ENCODE results near the gene GYS2. TPM values are rescaled to one million over a fixed set of nuclear protein-coding genes. Genes with fewer than 3 reads are reported as not detected.
"Not testable (repeated sequence)": the region's sequence is repeated elsewhere in the genome, so short reads cannot be mapped to it uniquely, and the experiment has no call there.

The GYS2 gene
- polyA plus RNA-seq, 3 donors: 0.08 to 0.19 TPM; not detected in 1

DNA sequence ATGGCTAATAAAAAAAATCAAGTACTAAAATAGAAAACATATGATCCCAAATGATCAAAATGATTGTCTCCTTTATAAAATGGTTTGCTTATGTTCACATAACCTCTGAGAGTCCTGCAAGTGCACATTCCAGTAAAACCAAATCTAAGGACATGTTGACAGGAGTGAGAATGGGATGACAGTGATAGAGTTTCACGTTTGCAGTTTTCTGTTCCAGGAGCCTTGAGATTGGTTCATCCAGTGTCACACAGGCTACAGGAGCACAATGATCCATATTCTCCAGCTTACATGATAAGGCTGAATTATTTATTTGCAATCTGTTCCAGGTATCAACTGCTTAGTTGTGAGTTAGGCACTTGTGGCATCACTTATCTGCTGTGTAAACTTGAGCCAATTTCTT lies 1.5 kb upstream of the GYS2 start:
- DNase-seq (ENCODE audit: low read depth in 3 of 3, low spot score in 2 of 3): no peak

DNA sequence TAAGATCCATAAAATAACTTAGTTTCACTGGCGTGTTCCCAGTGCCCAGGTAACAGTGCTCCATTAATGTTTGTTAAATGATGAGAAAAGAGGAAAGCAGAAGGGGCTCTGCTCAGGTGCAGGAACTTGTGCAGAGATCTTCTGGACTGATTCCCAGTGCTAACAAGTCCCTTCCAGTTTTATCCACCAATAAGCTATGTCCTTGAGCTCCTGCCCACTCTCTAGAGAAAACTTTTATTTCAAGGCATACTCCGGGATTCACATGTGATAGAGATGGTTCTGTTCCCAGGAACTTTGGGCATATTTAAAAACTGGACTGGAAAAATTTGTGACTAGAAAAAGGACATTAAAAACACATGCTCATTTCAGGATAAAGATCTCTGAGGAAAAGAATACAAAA lies 1.9 kb downstream of the GYS2 start:
- no peak for DNase-seq (ENCODE audit: low read depth in 3 of 3, low spot score in 2 of 3)

DNA sequence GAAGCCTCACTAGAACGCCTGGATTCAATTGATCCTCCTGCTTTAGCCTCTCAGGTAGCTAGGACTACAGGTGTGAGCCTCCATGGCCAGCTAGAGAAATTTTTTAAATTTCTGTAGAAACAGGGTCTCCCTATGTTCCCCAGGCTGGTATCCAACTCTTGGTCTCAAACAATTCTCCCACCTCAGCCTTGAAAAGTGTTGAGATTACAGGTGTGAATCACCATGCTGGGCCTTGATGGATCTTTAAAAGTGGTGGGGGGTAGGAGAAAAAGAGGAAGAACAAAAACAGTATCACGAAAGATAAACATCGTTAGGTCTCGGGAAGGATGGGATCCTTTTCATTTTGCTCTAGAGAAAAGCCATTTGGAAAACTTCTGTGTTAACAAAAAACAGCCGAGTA lies 4.5 kb downstream of the GYS2 start:
- DNase-seq (ENCODE audit: low read depth in 3 of 3, low spot score in 2 of 3): no peak

DNA sequence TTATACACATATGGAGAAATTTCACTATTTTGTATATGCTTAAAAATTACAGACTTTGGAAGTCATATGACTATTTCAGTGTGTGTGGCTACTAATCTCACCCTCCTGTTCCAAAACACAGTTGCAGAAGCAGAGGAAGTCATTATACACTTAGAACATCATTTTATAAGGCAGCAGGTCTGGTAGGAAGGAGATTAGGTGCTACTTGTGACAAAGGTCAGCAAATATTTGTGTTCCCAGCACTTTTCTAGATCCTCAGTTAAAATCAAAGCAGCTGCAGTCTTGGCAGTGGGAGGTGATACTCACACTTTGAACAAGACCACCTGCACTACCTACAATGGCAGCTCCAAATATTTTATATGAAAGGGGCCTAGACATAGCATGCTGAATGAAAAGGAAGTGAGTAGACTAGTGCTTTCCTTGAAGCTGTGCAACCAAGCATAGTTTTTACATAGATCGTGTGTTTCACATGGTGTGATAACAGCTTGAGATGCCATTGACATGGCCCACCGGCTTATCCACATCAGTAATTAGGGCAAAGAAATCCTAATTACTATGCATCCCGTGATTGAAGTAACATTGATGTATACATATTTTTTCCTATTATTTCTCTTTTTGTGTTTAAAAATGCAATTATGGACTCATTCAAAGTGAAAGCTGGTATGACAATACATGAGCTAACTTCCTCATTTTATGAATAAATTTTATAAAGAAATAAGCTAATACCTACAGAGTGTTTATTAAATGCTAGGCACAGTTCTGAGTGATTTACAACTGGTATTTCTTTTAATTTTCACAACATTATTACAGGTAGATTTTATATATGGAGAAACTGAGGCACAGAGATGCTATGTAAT lies 5.3 kb downstream of the GYS2 start:
- no peak for DNase-seq (ENCODE audit: low read depth in 3 of 3, low spot score in 2 of 3)

DNA sequence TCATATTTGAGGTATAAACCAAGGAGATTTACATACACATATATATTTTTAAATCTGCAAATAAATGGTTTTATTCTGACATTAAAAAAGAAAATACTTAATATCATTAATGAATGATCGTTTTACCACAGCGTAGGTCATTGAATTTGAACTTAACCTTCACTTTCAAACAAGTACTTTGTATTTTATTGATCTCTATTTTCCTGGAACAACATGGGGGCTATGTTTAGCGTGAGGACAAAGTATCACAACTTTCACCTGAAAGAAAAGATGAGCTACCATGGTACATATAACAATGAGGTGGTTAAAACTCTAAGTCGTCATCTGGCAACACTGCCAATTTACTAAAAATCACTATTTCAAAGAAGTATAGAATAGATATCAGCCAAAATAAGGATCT lies 6.0 kb downstream of the GYS2 start:
- DNase-seq (ENCODE audit: low read depth in 3 of 3, low spot score in 2 of 3): no peak

DNA sequence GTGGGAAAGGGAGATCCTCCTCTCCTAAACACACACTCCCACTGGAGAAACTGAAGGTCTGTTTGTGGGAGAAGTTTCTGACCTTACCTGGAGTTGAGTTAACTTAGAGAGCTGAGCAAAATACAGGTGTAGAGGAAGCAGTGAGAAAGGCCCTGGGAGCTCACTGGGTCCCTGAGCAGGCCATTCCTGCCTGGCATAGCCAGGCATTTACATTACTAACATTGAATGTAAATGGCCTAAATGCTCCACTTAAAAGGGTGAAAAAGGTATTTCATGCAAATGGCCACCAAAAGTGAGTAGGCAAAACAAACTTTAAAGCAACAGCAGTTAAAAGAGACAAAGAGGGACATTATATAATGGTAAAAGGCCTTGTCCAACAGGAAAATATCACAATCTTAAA lies 9.3 kb downstream of the GYS2 start:
- not testable (repeated sequence) for DNase-seq (ENCODE audit: low read depth in 3 of 3, low spot score in 2 of 3)

DNA sequence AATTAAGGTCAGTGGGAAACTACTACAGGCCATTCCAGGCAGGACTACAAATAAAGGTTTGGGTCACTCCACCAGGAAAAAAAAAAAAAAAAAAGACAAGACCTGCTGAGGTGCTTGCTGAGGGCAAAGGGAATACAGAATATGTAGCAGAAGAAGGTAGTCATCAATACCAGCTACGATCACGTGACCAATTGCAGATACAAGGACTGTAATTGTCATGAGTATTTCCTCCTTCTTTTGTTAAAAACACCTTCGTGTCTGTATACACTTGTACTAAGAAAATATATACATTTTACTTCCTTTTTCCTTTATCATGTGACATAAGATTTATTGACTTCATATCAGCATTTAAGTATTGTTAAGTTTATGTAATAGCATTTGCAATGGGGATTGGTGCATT lies 19.2 kb downstream of the GYS2 start:
- DNase-seq (ENCODE audit: low read depth in 3 of 3, low spot score in 2 of 3): no peak

DNA sequence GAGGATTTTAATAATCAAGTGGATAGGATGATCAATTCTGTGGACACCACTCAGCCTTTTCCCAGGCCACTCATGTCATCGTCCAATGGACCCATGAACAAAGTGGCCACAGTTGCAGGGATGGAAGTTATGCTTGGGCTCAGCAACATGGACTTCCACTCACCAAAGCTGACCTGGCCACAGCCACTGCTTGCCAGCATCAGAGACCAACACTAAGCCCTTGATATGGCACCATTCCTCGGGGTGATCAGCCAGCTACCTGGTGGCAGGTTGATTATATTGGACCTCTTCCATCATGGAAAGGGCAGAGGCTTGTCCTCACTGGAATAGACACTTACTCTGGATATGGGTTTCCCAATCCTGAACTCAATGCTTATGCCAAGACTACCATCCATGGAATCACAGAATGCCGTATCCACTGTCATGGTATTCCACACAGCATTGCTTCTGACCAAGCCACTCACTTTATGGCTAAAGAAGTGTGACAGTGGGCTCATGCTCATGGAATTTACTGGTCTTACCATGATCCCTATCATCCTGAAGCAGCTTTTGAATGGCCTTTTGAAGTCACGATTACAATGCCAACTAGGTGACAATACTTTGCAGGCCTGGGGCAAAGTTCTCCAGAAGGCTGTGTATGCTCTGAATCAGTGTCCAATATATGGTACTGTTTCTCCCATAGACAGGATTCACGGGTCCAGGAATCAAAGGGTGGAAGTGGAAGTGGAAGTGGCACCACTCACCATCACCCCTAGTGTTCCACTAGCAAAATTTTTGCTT lies 20.1 kb downstream of the GYS2 start:
- not testable (repeated sequence) for DNase-seq (ENCODE audit: low read depth in 3 of 3, low spot score in 2 of 3)

DNA sequence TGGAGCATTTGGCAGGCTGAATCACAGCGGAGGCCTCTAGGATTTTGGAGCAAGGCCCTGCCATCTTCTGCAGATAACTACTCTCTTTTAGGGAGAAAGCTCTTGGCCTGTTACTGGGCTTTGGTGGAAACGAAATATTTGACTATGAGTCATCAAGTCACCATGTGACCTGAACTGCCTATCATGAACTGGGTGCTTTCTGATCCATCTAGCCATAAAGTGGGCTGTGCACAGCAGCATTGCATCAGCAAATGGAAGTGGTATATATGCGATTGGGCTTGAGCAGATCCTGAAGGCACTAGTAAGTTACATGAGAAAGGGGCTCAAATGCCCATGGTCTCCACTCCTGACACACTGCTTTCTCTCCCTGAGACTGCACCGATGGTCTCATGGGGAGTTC lies 21.1 kb downstream of the GYS2 start:
- DNase-seq (ENCODE audit: low read depth in 3 of 3, low spot score in 2 of 3): no peak

DNA sequence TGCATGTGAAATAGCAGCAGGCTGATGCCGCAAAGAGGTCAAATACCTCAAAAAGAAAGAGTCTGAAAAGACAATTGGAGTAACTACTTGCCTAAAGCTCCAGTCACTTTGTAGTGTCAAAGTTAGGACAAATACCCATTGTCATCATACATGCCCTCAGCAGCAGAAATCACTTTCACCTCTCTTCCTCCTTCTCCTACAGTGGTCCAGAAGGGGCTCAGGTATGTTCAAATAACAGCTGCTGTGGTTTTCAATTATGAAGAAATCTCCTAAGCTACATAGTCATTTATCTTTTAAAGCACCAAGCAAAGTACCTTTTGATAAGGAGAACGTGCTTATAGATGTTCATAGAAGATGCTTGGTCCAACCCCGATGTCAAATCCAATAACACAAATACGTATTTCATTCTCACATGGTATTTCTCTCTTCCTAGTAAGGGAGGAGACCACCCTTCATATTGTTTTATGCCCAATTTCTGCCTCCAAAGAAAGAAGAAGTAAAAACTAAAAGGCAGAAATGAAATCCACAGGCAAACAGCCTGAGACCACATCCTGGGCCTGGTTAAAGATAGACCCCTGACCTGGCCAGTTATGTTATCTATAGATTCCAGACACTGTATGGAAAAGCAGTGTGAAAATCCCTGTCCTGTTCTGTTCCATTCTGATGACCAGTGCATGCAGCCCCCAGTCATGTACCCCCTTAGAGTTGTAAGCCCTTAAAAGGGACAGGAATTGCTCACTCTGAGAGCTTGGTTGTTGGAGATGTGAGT lies 23.7 kb downstream of the GYS2 start:
- DNase-seq (ENCODE audit: low read depth in 3 of 3, low spot score in 2 of 3): no peak

DNA sequence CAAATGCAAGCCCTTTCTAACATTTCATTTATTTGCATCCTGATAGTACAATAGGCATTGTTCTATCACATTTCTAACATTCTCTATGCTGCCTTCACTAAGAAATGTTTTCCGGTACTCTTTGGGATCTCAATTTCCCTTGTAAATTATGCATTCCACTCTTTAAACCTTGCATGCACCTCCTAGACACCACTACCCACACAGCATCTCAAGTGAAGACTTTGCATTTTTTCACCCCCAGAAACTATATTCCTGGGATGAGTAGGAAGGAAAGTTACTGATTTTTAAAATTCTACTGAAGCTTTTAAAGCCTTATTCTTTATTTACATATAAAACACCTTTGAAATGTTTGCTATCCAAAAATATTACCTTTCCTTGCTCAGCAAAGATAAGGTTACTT lies 27.1 kb downstream of the GYS2 start:
- no peak for DNase-seq (ENCODE audit: low read depth in 3 of 3, low spot score in 2 of 3)

DNA sequence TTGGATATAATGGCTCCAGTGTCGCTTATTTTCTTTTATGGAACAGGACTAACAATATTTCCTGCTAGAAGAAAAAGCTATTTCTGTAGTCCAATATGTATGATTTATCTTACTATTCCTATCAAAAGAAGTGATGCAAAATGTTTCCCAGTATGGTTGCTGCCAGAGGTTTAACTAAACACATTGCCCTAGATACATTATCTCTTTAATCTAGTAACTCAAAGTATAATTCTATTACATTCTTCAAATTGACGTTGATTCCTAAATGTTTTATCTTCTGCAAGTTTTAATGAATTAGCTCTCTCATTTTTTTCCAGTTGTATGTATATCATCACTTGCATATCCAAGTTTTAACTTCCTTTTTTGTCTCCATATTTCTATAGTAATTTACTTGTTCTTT lies 28.2 kb downstream of the GYS2 start:
- no peak for DNase-seq (ENCODE audit: low read depth in 3 of 3, low spot score in 2 of 3)

DNA sequence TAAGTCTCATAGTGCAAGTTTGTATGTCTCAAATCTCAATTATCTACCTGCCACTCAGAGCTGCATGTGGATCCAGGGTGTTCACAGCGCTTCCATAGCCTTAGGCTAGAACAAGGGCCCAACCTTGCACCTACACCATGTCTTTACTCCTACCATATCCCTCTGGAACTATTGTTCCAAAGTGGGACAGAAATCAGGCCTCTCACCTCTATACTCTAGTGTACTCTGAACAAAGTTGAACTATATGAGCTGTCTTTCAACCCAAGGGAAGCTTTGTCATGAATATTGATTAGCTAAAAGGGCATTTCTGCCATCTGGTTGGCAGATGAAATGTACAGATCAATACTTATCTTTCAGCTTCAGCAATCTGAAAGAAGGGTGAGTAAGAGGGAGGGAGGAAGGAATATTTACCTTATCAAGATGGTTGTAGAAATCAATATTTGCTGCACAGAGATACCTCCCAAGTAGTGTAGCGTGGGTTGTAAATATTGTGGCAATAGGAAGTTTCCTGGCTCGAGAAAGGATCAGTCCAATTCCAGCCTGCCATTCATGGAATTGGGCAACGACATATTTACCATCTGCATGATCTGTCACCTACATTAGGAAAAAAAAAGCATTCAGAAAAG lies 30.8 kb downstream of the GYS2 start:
- DNase-seq (ENCODE audit: low read depth in 3 of 3, low spot score in 2 of 3): no peak

DNA sequence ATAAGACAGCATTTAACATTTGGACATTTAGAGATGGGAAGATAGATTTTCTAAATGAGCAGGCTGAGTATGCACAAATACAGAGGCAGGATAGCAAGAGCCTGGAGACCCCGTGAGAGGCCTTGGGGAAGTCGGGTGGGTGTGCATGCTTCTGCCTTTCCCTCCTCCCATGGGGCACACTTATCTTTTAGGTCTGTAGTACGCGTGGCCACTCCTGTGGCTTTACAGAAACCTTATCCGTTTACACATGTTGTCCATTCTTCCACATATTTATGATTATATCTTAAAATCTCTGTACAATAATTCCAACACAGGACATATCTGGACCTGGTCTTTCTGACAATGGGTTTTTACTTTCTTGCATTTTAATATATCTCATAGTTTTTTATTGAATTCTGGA lies 33.6 kb downstream of the GYS2 start:
- no peak for DNase-seq (ENCODE audit: low read depth in 3 of 3, low spot score in 2 of 3)

DNA sequence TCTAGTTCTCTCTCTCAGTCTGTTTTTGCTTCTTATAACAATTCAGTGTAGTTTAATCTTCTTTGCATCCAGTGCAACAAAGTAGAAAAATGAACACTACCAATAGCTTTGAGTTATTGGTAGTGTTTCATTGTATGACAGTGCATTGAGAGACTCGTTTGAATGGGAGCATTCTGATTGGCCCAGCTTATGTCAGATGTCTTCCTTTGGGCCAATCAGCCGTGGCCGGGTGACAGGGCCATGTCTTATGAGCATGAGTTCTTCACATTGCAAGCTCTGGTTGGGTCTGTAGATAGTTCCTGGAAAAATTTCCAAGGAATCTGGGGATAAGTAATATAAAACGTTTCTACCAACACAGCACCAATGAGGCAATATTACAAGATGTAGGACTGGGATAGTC lies 36.5 kb downstream of the GYS2 start:
- DNase-seq (ENCODE audit: low read depth in 3 of 3, low spot score in 2 of 3): no peak

DNA sequence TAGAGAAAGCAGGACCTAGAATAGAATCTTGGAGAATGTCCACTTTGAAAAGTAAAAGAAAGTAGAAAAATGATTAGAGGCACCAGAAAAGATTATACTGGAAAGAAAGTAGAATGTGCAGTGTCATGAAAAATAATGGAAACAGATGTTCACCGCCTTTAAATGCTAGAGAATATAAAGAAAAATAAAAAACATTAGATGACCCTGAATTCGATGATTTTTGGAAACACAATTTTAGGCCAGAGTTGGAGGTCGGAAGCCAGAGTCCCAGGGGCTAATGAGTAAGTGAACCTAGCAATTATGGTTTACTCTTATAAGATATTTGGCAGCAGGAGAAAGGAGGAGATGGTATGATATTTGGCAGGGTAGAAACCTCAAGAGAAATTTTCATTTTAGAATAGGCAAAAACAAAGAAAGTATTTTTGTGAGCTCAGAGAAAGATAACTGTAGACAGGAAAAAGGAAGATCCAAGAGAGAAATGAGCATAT lies 37.7 kb downstream of the GYS2 start:
- no peak for DNase-seq (ENCODE audit: low read depth in 3 of 3, low spot score in 2 of 3)

DNA sequence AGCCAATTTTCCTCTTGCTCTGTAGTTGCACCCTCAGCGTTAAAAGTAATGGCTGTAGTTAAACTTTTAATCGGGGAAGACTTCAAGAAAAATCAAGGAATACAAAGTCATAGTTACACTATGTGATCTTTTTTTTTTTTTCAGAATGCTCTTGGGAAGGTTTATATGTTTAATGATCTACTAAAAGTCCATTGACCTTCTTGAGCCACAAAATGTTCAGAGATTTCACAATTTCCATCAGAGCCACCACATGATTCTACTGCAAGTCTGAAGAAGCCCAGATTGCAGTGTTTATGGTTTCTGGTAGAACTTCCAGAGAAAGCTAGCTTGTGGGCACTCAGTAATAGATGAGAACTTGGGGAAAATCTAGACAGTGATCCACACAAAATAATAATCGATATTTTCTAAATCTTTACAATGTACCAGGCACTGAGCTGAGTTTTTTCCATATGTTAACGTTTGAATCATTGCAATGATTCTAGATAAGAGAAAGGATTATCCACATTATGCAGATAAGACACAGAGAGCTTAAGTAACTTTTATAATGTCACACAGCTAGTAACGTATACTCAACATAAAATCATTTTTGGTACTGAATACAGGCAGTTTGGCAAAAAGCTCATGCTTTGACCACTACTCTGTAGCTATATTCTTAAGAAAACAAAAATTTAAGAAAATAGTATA lies 38.3 kb downstream of the GYS2 start:
- DNase-seq (ENCODE audit: low read depth in 3 of 3, low spot score in 2 of 3): no peak

DNA sequence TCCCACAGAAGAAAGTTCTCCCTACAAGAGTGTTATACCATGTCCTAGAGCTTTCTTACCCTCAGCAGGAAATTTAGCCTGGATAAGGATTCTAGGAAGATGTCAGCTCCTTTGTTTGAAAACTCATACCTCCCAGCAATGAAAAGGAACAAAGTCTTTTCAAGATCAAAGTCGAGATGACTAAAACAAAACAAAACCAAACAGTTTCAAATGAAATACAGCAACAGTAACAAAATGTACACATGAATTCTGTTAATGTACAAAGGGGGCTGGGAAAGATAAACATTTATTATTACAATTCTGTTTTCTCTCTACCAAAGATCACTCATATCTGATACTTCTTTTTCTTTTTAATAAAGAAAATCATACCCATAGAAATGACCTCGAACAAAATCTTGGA lies 41.8 kb downstream of the GYS2 start:
- no peak for DNase-seq (ENCODE audit: low read depth in 3 of 3, low spot score in 2 of 3)

DNA sequence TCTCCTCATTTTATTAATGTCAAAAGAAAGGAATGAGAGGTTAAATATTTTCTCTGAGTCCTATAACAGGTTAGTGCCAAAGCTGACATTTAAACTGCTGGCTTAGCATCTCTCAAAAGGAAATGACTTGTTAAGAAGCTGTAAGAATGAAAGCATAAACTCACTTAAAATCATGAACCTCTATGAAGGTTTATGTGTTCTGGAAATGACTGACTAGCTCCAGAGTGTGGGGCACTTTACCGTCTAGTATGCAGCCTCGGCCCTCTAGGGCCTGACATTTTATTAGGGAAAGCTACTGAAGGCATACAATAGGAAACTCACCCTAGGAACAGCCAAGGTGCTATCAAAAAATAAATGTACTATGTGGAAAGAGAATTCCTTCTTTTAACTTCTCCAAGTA lies 43.5 kb downstream of the GYS2 start:
- no peak for DNase-seq (ENCODE audit: low read depth in 3 of 3, low spot score in 2 of 3)

DNA sequence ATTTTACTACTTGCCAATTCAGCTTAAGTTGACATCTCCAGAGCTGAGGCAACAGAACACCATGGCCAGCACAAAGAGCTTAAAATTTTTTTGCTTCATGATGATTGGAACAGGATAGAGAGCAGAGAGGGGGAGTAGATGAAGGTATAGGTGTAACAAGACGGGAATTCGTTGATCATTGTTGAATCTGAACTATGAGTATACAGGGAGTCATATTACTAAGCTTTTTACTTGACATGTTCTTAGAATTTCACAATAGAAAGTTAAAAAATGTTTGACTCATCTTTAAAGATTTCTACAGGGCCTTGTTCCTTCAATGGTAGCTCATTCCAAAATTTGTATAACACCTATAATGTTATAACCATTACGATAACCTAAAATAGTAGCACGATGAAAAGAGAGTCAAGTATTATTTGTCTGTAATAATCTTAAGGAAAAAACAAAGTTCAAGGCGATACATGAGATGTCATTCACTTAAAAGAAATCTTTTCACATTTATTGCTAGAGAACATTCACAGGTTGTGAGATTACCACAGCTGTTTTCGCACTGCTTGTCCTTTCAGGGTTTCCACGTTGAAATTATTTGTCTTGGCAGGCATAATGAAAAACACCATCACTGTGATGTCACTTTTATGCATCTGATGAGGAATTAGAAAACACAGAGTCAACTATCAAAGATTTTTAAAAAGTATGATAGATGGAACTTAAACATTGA lies 44.6 kb downstream of the GYS2 start:
- DNase-seq (ENCODE audit: low read depth in 3 of 3, low spot score in 2 of 3): no peak

Data from right renal cortex interstitium (tissue), 3 donors.